ENCODE measurements around the gene AVP. TPM values are rescaled to one million over a fixed set of nuclear protein-coding genes. Genes with fewer than 3 reads are reported as not detected.

AVP gene
- polyA plus RNA-seq, 2 of the 4 experiments (the other 2 are of a cell fraction): not detected

DNA sequence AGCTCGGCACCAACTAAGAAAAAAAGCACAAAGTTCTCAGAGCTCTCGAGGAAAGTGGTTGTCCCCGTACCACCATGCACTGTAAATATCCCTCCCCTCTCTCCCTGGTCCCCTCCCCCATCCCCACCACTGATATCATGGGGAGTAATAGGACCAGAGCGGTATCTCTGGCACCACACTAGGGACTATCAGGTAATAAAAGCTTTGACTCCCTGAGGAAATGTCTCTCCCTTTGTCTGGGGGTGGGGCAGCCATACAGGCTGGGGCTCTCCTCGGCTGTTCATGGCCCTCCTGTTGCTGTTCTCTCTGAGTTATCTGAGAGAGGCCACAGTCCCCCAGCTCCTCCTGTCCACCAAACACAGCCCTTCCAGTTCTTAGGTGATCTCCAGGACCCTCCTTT is 46.1 kb downstream of the AVP start:
- no peak for TF ChIP-seq SREBF2 (IDR thresholded peaks at IDR 0.05)
- no peak for TF ChIP-seq NFE2L2 (conservative IDR thresholded peaks at IDR 0.05; ENCODE audit: low read length)
- Histone ChIP-seq H3K4me3 (no peak overlapping the region), H3K27ac (no peak overlapping the region), H3K4me2 (no peak overlapping the region), H3K9me3 (no peaks in the 10 kb centered on the region), H3K4me1 (peaks cover 9% of the 10 kb centered on the region; the same call in 2 of the 3 replicates)
- no peak for FAIRE-seq
- ChIA-PET POLR2A (no interaction called here), CTCF (interaction anchor here (1.0 to 1.8 kb wide), 5 partner anchors 9 to 38 kb away, joined by 3 to 6 read pairs (median 3); no protein-coding TSS in a partner anchor)
- DNase-seq (ENCODE audit: low read depth in 1 of 2, low spot score in 1 of 2): no peak
- WGBS (ENCODE audit: missing lambda C conversion rate): 85% methylated on average over 5 of the region's 5 CpGs
- ATAC-seq: no peak

DNA sequence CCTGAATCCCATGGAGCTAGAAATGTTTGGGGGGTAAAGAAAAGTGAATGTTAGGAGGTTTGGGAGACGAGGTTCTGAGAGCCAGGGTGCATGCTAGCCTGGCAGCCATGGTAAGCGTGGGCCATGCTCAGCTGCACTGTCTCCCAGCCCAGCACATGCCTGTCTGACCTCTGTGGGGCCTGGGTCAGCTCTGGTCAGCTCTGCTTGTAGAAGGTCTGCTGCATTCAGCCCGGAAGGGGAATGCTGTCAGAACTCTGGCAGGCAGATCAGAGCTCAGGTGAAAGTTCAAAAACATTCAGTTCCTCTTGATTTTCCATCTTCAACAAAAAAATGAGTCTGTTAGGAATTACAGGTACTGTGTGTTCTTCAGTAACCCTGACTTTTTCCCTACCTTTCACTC is 46.9 kb downstream of the AVP start:
- TF ChIP-seq MYC (IDR thresholded peaks at IDR 0.05; ENCODE audit: borderline replicate concordance, low read length) (no peak), FOXS1 (CRISPR knock-in tag; IDR thresholded peaks at IDR 0.05) (no peak), HDAC2 (IDR thresholded peaks at IDR 0.05) (no peak), HOXA7 (CRISPR knock-in tag; IDR thresholded peaks at IDR 0.05) (no peak), CHD2 (IDR thresholded peaks at IDR 0.05; ENCODE audit: low read length, partially characterized antibody) (no peak), ZSCAN20 (CRISPR knock-in tag; IDR thresholded peaks at IDR 0.05) (no peak), RNF2 (IDR thresholded peaks at IDR 0.05; ENCODE audit: borderline replicate concordance, low read depth) (no peak), FOSB (CRISPR knock-in tag; IDR thresholded peaks at IDR 0.05) (no peak), HOXB13 (CRISPR knock-in tag; IDR thresholded peaks at IDR 0.05; ENCODE audit: low read depth) (no peak), JUNB (IDR thresholded peaks at IDR 0.05) (no peak), CEBPB (IDR thresholded peaks at IDR 0.05) (no peak), RARB (CRISPR knock-in tag; IDR thresholded peaks at IDR 0.05) (no peak), EHF (CRISPR knock-in tag; IDR thresholded peaks at IDR 0.05) (no peak)
- TF ChIP-seq, protein P1, sequence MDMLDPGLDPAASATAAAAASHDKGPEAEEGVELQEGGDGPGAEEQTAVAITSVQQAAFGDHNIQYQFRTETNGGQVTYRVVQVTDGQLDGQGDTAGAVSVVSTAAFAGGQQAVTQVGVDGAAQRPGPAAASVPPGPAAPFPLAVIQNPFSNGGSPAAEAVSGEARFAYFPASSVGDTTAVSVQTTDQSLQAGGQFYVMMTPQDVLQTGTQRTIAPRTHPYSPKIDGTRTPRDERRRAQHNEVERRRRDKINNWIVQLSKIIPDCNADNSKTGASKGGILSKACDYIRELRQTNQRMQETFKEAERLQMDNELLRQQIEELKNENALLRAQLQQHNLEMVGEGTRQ (IDR thresholded peaks at IDR 0.05): no peak
- TF ChIP-seq, protein P2, sequence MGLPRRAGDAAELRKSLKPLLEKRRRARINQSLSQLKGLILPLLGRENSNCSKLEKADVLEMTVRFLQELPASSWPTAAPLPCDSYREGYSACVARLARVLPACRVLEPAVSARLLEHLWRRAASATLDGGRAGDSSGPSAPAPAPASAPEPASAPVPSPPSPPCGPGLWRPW (IDR thresholded peaks at IDR 0.05): no peak
- TF ChIP-seq, protein P3, sequence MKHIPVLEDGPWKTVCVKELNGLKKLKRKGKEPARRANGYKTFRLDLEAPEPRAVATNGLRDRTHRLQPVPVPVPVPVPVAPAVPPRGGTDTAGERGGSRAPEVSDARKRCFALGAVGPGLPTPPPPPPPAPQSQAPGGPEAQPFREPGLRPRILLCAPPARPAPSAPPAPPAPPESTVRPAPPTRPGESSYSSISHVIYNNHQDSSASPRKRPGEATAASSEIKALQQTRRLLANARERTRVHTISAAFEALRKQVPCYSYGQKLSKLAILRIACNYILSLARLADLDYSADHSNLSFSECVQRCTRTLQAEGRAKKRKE (CRISPR knock-in tag; IDR thresholded peaks at IDR 0.05; ENCODE audit: low read depth): no peak
- TF ChIP-seq, protein P4, sequence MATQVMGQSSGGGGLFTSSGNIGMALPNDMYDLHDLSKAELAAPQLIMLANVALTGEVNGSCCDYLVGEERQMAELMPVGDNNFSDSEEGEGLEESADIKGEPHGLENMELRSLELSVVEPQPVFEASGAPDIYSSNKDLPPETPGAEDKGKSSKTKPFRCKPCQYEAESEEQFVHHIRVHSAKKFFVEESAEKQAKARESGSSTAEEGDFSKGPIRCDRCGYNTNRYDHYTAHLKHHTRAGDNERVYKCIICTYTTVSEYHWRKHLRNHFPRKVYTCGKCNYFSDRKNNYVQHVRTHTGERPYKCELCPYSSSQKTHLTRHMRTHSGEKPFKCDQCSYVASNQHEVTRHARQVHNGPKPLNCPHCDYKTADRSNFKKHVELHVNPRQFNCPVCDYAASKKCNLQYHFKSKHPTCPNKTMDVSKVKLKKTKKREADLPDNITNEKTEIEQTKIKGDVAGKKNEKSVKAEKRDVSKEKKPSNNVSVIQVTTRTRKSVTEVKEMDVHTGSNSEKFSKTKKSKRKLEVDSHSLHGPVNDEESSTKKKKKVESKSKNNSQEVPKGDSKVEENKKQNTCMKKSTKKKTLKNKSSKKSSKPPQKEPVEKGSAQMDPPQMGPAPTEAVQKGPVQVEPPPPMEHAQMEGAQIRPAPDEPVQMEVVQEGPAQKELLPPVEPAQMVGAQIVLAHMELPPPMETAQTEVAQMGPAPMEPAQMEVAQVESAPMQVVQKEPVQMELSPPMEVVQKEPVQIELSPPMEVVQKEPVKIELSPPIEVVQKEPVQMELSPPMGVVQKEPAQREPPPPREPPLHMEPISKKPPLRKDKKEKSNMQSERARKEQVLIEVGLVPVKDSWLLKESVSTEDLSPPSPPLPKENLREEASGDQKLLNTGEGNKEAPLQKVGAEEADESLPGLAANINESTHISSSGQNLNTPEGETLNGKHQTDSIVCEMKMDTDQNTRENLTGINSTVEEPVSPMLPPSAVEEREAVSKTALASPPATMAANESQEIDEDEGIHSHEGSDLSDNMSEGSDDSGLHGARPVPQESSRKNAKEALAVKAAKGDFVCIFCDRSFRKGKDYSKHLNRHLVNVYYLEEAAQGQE (IDR thresholded peaks at IDR 0.05): no peak
- Histone ChIP-seq H3K4me3 (no peak overlapping the region), H3K4me1 (peaks cover 9% of the 10 kb centered on the region; the same call in 2 of the 3 replicates), H3K4me2 (no peak overlapping the region), H3K27ac (no peak overlapping the region), H3K9me3 (no peaks in the 10 kb centered on the region)
- ATAC-seq (no peak), DNase-seq (ENCODE audit: low read depth in 1 of 2, low spot score in 1 of 2) (no peak), FAIRE-seq (peak; percentile 43)
- POLR2A ChIA-PET: no interaction called here
- CTCF ChIA-PET: interaction anchor here (1.4 kb wide), 1 partner anchor 16 kb away, joined by 6 read pairs; no protein-coding TSS in a partner anchor
- 86% methylated on average over 3 of the region's 3 CpGs for WGBS (ENCODE audit: missing lambda C conversion rate)

DNA sequence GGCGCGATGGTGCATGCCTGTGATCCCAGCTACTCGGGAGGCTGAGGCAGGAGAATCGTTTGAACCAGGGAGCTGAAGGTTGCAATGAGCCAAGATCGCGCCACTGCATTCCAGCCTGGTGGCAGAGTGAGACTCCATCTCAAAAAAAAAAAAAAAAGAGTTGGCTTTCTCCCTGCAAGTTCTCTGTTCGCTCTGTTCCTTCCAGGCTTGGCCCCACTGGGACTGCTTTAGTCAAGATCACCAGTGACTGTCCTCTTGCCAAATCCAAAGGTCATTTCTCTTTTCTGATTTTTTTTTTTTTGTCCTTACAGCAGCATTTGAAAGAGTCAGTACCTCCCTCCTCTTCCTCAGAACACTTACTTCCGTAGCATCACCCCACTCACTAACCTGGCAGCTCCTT is 51.9 kb downstream of the AVP start:
- POLR2A ChIA-PET: interaction anchor here (0.6 kb wide), 1 partner anchor 110 kb away, joined by 3 read pairs; no protein-coding TSS in a partner anchor
- Histone ChIP-seq H3K27ac (no peak overlapping the region), H3K4me3 (no peak overlapping the region), H3K4me1 (no peaks in the 10 kb centered on the region), H3K4me2 (no peak overlapping the region), H3K9me3 (no peaks in the 10 kb centered on the region)
- CTCF ChIA-PET: interaction anchor here (0.6 to 0.7 kb wide), 2 partner anchors 21 to 1400 kb away, joined by 4 to 5 read pairs; no protein-coding TSS in a partner anchor
- FAIRE-seq: no peak
- ATAC-seq: no peak
- 94% methylated on average over 8 of the region's 8 CpGs for WGBS (ENCODE audit: missing lambda C conversion rate)
- TF ChIP-seq FOSB (CRISPR knock-in tag; IDR thresholded peaks at IDR 0.05) (no peak), ZC3H11A (IDR thresholded peaks at IDR 0.05) (no peak), NR3C1 (IDR thresholded peaks at IDR 0.05) (no peak), HOXA7 (CRISPR knock-in tag; IDR thresholded peaks at IDR 0.05) (no peak), CBX8 (IDR thresholded peaks at IDR 0.05) (no peak), HDAC2 (IDR thresholded peaks at IDR 0.05) (no peak)
- TF ChIP-seq, protein P3 (CRISPR knock-in tag; IDR thresholded peaks at IDR 0.05; ENCODE audit: low read depth): no peak
- no peak for DNase-seq (ENCODE audit: low read depth in 1 of 2, low spot score in 1 of 2)

Measured in A549 (cell line).